PC-9 (cell line): Measurements from ENCODE around the gene KCTD16. TPM values are rescaled to one million over a fixed set of nuclear protein-coding genes. Genes with fewer than 3 reads are reported as not detected.

Experiments
- BruUV-seq: library from RNA; stranded (reverse); fragments of 400-500 nt; replicated peaks from 2 replicates; lab custom pipeline; 2021; lab: Mats Ljungman, UMichigan
- CTCF ChIA-PET: fragments of 300-600 bp; sonication (Branson Sonifier 250); formaldehyde crosslinking; loops from one replicate; lab custom pipeline; 2022; ENCODE audit warnings: antibody characterized with exemption; lab: Charles Lee
- POLR2A ChIA-PET: fragments of 300-600 bp; sonication (Branson Sonifier 250); formaldehyde crosslinking; loops from one replicate; lab custom pipeline; 2022; ENCODE audit warnings: antibody characterized with exemption; ENCODE audit not compliant: unreplicated experiment; lab: Charles Lee
- DNase-seq, 2 experiments: peaks; one replicate each; pipeline versions ENCODE4 v3.0.0 to v3.0.0-alpha.2; 2015 to 2022; ENCODE audit warnings: mixed read lengths in 1 of 2
- H2AFZ ChIP-seq: fragments of 200-600 bp; sonication (generic); 2 replicates; pipeline ENCODE4 v1.8.1; 2017; ENCODE audit warnings: antibody characterized with exemption
- H3F3A ChIP-seq: fragments of 200-600 bp; sonication (generic); 2 replicates; pipeline ENCODE4 v1.8.1; 2017; ENCODE audit warnings: antibody characterized with exemption, mild to moderate bottlenecking, low read depth; ENCODE audit not compliant: insufficient read depth
- H3K27ac ChIP-seq: fragments of 200-600 bp; sonication (generic); 2 replicates; pipeline ENCODE4 v1.6.1; 2016; ENCODE audit warnings: mixed run types
- H3K27me3 ChIP-seq: fragments of 200-600 bp; sonication (generic); 2 replicates; pipeline ENCODE4 v1.6.1; 2016; ENCODE audit warnings: low read depth, mixed run types; ENCODE audit not compliant: insufficient read depth
- H3K36me3 ChIP-seq: fragments of 200-600 bp; sonication (generic); 2 replicates; pipeline ENCODE4 v1.6.1; 2016; ENCODE audit warnings: low read depth, mixed run types
- H3K4me1 ChIP-seq: fragments of 200-600 bp; sonication (generic); replicated peaks from 2 replicates; pipeline ENCODE4 v1.6.1; 2016; ENCODE audit warnings: mixed run types; ENCODE audit not compliant: insufficient read depth
- H3K4me2 ChIP-seq: fragments of 200-600 bp; sonication (generic); 2 replicates; pipeline ENCODE4 v1.6.1; 2017; ENCODE audit warnings: mixed run types
- H3K4me3 ChIP-seq: fragments of 200-600 bp; sonication (generic); 2 replicates; pipeline ENCODE4 v1.6.1; 2016; ENCODE audit warnings: mixed run types
- H3K79me2 ChIP-seq: fragments of 200-600 bp; sonication (generic); 2 replicates; pipeline ENCODE4 v1.6.1; 2017; ENCODE audit warnings: low read depth, mixed run types
- H3K9me2 ChIP-seq: fragments of 200-600 bp; sonication (generic); 2 replicates; pipeline ENCODE4 v1.8.1; 2017; ENCODE audit warnings: mild to moderate bottlenecking; ENCODE audit not compliant: insufficient read depth
- H3K9me3 ChIP-seq: fragments of 200-600 bp; sonication (generic); 2 replicates; pipeline ENCODE4 v1.8.1; 2016; ENCODE audit warnings: low read depth; ENCODE audit not compliant: insufficient read depth
- H4K20me1 ChIP-seq: fragments of 200-600 bp; sonication (generic); 2 replicates; pipeline ENCODE4 v1.8.1; 2017; ENCODE audit not compliant: insufficient read depth
- EZH2 ChIP-seq: fragments of 200-600 bp; sonication (generic); IDR thresholded peaks from 2 replicates; pipeline ENCODE4 v1.8.0; 2017; ENCODE audit warnings: antibody characterized with exemption, low read depth
- intact Hi-C: fragments of 100-400 bp; cut with micrococcal nuclease; formaldehyde crosslinking; loops from one replicate; pipeline ENCODE4 v1.10.0; 2022; ENCODE audit not compliant: unreplicated experiment
- total RNA-seq: library from RNA; stranded (reverse); gene quantifications from 2 replicates; pipeline ENCODE4 v1.2.3, GENCODE V29; 2021
- TF ChIP-seq, protein P1 (sequence below): fragments of 200-600 bp; sonication (generic); conservative IDR thresholded peaks from 2 replicates; pipeline ENCODE4 v1.6.1; 2017; ENCODE audit warnings: mixed run types, antibody characterized with exemption, mild to moderate bottlenecking, moderate library complexity

Gene KCTD16
- total RNA-seq, 1 experiment from 2014 or later: 0.33 TPM

- Histone ChIP-seq H4K20me1 (no peaks in the 10 kb centered on the region), H3K4me3 (no peak overlapping the region), H3K4me1 (no peaks in the 10 kb centered on the region), H3K27me3 (no peaks in the 10 kb centered on the region), H2AFZ (no peak overlapping the region), H3K9me2 (no peaks in the 10 kb centered on the region), H3K79me2 (no peaks in the 10 kb centered on the region), H3K4me2 (no peak overlapping the region), H3K9me3 (no peaks in the 10 kb centered on the region), H3F3A (no peaks in the 10 kb centered on the region), H3K36me3 (no peaks in the 10 kb centered on the region), H3K27ac (no peak overlapping the region)
- no peak for DNase-seq
- TF ChIP-seq, protein P1, sequence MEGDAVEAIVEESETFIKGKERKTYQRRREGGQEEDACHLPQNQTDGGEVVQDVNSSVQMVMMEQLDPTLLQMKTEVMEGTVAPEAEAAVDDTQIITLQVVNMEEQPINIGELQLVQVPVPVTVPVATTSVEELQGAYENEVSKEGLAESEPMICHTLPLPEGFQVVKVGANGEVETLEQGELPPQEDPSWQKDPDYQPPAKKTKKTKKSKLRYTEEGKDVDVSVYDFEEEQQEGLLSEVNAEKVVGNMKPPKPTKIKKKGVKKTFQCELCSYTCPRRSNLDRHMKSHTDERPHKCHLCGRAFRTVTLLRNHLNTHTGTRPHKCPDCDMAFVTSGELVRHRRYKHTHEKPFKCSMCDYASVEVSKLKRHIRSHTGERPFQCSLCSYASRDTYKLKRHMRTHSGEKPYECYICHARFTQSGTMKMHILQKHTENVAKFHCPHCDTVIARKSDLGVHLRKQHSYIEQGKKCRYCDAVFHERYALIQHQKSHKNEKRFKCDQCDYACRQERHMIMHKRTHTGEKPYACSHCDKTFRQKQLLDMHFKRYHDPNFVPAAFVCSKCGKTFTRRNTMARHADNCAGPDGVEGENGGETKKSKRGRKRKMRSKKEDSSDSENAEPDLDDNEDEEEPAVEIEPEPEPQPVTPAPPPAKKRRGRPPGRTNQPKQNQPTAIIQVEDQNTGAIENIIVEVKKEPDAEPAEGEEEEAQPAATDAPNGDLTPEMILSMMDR: no peak
- no peak for TF ChIP-seq EZH2
- intact Hi-C loops: no loop called here
- ChIA-PET POLR2A (no interaction called here), CTCF (no interaction called here)
- no TSS peak for BruUV-seq
Observed at GRCh38 chr5:144448457-144448856, 277.8 kb downstream of the KCTD16 start.

GRCh38 chr5:144451187-144451973 is 280.7 kb downstream of the KCTD16 start:
- Histone ChIP-seq H3K36me3 (no peaks in the 10 kb centered on the region), H3K27me3 (no peaks in the 10 kb centered on the region), H3K4me2 (no peak overlapping the region), H2AFZ (peak overlapping the region; percentile 63; the same call in 1 of the 2 replicates), H3K4me3 (no peak overlapping the region), H3K4me1 (no peaks in the 10 kb centered on the region), H3F3A (no peaks in the 10 kb centered on the region), H3K9me3 (no peaks in the 10 kb centered on the region), H3K27ac (no peak overlapping the region), H3K79me2 (no peaks in the 10 kb centered on the region), H3K9me2 (no peaks in the 10 kb centered on the region), H4K20me1 (no peaks in the 10 kb centered on the region)
- no peak for TF ChIP-seq EZH2
- TF ChIP-seq, protein P1: no peak
- no TSS peak for BruUV-seq
- CTCF ChIA-PET: no interaction called here
- POLR2A ChIA-PET: no interaction called here
- no peak for DNase-seq
- intact Hi-C loops: no loop called here

DNA sequence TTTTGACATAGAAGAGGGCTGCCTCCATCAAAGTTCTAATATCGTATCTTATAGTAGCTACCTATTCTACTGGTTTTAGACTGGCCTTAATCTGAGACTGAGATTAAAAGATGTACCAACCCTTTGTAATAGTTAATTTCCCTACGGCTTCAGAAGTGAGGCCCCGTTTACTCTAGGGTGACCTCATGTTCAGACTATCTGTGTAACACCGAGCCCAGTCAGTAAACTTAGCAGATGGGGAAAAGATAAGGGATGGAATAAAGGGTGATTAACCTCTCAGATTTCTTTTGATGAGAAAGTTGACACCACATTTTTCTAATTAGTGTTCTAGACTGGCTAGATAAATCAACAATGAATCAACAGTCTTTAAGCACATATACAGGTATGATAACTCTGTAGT is 283.1 kb downstream of the KCTD16 start:
- Histone ChIP-seq H3K79me2 (no peaks in the 10 kb centered on the region), H3K36me3 (no peaks in the 10 kb centered on the region), H3K4me2 (no peak overlapping the region), H3K9me3 (no peaks in the 10 kb centered on the region), H3K4me3 (no peak overlapping the region), H3F3A (no peaks in the 10 kb centered on the region), H4K20me1 (no peaks in the 10 kb centered on the region), H2AFZ (no peak overlapping the region), H3K27me3 (no peaks in the 10 kb centered on the region), H3K27ac (no peak overlapping the region), H3K9me2 (no peaks in the 10 kb centered on the region), H3K4me1 (no peaks in the 10 kb centered on the region)
- TF ChIP-seq, protein P1: no peak
- no peak for TF ChIP-seq EZH2
- DNase-seq: no peak
- intact Hi-C loops: no loop called here
- POLR2A ChIA-PET: no interaction called here
- no TSS peak for BruUV-seq
- CTCF ChIA-PET: no interaction called here
